HL-60/S4 (cell line): ENCODE results near the gene ADD1.
"Not testable (repeated sequence)": the region's sequence is repeated elsewhere in the genome, so short reads cannot be mapped to it uniquely, and the experiment has no call there.

Source experiments
- in situ Hi-C: fragments of 300-500 bp; cut with MboI; formaldehyde crosslinking; loops from 2 replicates; pipeline ENCODE4 v1.14.3; 2022; ENCODE audit warnings: low sequenced_read_pairs

ADD1 gene

GRCh38 chr4:2915789-2916188 lies 72.1 kb downstream of the ADD1 start:
- in situ Hi-C loops, result no loop called here

DNA sequence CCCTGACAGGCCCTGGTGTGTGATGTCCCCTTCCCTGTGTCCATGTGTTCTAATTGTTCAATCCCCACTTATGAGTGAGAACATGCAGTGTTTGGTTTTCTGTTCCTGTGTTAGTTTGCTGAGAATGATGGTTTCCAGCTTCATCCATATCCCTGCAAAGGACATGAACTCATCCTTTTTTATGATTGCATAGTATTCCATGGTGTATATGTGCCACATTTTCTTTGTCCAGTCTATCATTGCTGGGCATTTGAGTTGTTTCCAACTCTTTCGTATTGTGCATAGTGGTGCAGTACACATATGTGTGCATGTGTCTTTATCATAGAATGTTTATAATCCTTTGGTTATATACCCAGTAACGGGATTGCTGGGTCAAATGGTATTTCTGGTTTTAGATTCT lies 73.1 kb downstream of the ADD1 start:
- in situ Hi-C loops, result not testable (repeated sequence)

- in situ Hi-C loops, result not testable (repeated sequence)
Measured at GRCh38 chr4:2918300-2918699, 74.7 kb downstream of the ADD1 start.

DNA sequence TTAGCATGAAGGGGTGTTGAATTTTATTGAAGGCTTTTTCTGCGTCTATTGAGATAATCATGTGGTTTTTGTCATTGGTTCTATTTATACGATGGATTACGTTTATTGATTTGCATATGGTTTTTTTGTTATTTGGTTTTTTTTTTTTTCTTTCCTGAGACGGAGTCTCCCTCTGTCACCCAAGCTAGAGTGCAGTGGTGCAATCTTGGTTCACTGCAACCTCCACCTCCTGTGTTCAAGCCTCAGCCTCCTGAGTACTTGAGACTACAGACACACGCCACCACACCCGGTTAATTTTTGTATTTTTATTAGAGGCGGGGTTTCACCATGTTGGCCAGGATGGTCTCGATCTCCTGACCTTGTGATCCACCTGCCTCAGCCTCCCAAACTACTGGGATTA lies 75.1 kb downstream of the ADD1 start:
- in situ Hi-C loops, result not testable (repeated sequence)

GRCh38 chr4:2922453-2923101 lies 78.9 kb downstream of the ADD1 start:
- in situ Hi-C loops, result not testable (repeated sequence)

DNA sequence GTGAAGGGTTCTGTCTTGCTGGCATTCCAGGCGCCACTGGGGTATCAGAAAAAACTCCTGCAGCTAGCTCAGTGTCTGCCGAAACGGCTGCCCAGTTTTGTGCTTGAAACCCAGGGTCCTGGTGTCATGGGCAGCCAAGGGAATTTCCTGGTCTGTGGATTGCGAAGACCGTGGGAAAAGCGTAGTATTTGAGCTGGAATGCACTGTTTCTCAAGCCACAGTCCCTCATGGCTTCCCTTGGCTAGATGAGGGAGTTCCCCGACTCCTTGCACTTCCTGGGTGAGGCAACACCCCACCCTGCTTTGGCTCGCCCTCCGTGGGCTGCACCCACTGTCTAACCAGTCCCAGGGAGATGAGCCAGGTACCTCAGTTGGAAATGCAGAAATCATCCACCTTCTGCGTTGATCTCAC lies 79.5 kb downstream of the ADD1 start:
- in situ Hi-C loops, result no loop called here

GRCh38 chr4:2923668-2924173 lies 80.1 kb downstream of the ADD1 start:
- in situ Hi-C loops, result no loop called here

DNA sequence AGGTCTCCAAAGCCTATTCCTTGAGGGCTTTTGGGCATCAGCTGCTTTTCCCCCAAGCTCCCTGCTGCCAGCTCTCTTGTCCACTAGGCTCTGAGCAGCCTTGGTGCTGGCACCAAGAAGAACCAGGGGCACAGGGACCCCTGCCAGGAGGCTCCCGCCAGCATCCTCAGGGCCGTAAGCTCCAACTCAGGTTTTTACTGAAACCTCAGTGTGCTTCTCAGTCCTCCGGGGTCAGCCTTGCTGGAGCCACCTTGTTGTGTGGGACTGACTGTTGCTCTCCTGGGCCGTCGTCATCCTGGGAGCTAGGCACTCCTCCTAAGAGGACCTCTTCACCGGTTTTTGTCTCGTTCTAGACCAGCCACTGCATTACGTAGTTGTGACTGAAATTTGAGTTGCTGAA lies 80.6 kb downstream of the ADD1 start:
- in situ Hi-C loops, result no loop called here

GRCh38 chr4:2924765-2925301 lies 81.2 kb downstream of the ADD1 start:
- in situ Hi-C loops, result no loop called here

- in situ Hi-C loops, result no loop called here
Measured at GRCh38 chr4:2925496-2925895, 81.9 kb downstream of the ADD1 start.

DNA sequence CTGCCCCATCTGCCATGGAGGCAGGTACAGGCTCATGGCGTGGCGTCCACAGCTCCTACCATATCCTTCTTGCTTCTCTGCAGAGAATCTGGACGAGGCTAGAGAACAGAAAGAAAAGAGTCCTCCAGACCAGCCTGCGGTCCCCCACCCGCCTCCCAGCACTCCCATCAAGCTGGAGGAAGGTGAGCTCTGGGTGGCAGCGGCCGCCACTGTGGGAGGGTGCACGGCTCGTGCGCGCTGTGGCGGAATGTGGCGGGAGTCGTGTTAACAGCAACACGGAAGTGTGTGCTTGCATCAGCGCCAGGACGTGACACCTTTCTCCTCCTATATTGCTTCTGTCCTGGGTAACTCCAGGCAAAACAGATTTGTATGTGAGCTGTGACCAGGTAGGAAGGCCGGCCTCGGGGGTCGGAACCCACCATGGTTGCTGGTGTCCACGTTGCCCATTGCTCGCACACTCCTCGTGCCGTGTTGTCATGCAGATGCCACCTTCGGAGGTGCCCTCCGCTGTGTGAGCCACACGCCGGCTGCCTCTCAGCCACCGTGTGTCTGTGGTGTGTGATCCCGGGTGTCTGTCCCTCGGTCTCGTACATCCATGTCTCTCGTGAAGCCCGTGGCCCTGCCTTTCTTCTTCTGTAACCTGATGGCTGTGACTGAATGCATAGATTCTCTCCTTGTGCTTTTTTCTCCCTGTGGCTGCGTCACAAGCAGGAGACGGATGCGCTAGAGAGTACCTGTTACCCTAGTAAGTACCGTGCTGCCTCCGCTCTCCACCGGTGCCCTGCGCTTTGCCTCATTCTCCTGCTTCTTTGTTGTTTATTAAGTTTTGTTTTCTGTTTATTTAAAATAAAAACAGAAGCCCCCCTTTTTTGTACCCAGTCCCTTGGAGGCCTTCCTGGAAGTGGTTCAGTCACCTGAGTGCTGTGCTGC lies 82.6 kb downstream of the ADD1 start:
- in situ Hi-C loops, result no loop called here

GRCh38 chr4:2927016-2927695 lies 83.5 kb downstream of the ADD1 start:
- in situ Hi-C loops, result no loop called here

- in situ Hi-C loops, result no loop called here
Measured at GRCh38 chr4:2927696-2928075, 84.0 kb downstream of the ADD1 start.

GRCh38 chr4:2928242-2929176 lies 84.9 kb downstream of the ADD1 start:
- in situ Hi-C loops, result no loop called here

DNA sequence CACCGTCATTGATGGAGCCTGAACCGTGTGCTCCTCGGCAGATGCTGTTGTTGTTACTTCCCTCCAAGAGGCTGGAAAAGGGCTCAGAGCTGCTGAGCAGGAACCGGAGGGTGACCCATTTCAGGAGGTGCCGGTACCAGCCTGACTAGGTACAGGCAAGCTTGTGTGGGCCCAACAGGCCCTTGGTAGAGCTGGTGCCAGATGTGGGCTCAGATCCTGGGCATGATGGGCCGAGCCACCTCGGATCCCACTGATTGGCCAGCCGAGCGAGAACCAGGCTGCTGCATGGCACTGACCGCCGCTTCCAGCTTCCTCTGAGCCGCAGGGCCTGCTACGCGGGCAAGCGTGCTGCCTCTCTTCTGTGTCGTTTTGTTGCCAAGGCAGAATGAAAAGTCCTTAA lies 85.8 kb downstream of the ADD1 start:
- in situ Hi-C loops, result no loop called here

DNA sequence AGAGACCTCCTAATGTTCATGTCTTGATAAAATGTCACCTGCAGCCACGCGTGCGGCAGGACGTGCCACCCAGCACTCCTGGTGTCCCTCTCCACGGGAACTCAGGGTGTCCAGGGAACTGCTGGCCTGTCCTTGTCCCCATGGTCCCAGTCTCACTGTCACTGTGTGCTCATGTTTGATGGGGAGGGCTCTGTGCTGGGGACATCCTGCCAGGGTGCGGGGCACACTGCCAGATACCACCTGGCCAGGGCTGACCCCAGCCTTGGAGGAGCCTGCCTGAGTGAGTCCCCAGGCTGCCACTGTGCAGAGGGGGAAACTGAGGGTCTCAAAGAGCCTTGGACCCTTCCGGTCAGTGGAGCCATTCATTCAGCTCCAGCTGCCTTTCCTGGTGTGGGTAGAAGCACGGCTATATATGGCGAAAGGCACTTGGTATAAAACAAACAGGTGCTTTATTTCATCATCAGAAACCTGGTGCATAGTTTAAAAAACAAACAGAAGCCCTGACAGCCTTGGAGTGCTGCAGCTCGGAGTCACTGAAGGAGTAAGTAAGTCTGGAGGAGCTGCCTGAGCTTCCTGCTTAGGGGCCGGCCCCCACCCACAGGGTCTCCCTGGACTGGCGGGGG lies 86.6 kb downstream of the ADD1 start:
- in situ Hi-C loops, result loop anchor here (5.0 kb wide), 1 partner anchor 173 kb away; the partner anchor contains the start of gene TNIP2

DNA sequence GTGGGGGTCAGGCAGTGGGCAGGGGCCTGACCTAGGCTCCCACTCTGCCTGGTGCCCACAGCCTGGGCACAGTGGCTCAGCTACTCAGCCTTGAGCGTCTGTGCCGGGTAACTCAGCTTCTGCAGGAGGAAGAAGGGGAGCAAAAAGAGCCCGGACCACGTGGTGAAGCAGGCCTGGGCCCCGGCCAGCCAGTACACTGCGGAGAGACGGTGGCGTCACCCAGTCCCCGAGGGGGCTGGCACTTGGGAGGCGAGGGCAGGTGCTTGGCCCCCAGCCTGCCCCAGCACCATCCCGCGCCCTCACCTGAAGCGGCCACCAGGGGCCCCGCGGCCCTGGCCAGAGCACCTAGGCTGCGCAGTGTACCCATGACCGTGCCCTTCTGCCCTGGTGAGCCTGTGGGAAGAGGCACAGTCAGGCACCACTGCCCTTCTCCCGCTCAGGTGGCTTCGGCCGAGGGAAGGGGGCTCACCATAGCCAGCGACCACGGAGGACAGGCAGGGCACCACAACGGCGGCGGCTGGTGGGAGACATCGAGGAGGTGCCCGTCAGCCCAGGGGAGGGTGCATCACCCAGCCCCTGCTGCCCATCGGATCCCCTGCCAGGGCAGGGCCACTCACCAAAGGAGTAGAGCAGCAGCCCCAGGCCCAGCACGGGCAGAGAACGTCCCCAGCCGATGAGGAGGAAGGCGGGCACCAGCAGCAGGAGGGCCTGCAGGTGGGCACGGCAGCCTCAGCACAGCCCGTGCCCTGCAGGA lies 87.3 kb downstream of the ADD1 start:
- in situ Hi-C loops, result loop anchor here (5.0 kb wide), 1 partner anchor 174 kb away; the partner anchor contains the start of gene TNIP2

DNA sequence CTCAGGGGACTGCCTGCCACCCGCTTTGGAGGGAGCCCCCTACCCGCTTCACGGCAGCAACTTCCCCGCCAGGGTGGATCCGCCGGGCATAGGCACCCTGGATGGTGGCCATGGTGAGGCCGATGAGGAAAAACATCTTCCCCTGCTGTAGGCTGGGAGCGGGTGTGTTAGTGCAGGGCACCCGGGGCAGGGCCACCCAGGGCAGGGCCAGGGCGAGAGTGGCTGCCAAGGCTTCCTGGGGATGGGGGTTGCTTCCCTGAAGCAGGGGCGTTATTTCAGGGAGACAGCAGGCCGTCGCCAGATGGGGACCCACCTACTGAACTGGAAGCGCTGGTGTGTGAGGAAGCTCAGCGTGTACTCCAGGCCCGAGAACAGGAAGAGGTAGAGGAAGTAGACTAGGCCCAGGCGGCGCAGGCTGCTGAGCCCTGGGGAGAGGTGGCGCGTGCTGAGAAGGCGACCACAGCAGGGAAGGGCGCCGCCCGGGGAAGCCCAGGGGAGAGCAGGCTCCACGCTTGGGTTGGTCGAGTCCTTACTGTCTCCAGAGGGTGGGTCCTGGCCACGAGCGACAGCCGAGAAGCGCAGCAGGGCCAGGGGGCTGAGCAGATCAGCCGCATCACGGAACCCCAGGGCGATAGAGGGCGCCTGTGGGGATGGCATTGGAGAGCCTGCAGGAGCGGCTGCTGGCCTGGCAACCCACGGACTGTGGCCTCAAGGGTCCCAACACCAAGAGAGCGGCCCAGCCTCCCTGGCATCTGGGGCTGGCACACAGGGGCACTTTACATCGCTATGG lies 88.1 kb downstream of the ADD1 start:
- in situ Hi-C loops, result loop anchor here (5.0 kb wide), 1 partner anchor 174 kb away; the partner anchor contains the start of gene TNIP2
